ENCODE data around the gene CLNK.

The CLNK gene

GRCh38 chr4:10701161-10701560 is 16.6 kb upstream of the CLNK start:
- DNase-seq, result no peak

- DNase-seq, result no peak
Measured at GRCh38 chr4:10698172-10698571, 13.6 kb upstream of the CLNK start.

DNA sequence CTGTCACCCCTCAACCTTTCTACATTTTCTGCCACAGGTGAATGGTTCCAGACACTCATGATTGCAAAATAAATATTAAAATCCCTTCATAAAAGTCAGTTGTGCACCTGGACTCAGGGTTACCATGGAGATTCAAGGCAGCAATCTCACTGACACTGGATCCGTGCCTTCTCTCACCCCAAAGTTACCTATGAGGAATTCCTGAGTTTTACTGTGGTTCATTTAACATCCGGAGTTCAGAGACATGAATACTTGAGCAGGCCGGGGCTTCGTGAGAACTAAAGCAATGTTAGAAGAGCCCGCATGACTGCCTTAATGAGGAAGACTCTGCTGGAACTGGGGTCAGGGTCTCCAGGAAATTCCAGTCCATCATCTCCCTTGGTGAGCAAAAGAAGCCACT is 12.5 kb upstream of the CLNK start:
- DNase-seq, result no peak

DNA sequence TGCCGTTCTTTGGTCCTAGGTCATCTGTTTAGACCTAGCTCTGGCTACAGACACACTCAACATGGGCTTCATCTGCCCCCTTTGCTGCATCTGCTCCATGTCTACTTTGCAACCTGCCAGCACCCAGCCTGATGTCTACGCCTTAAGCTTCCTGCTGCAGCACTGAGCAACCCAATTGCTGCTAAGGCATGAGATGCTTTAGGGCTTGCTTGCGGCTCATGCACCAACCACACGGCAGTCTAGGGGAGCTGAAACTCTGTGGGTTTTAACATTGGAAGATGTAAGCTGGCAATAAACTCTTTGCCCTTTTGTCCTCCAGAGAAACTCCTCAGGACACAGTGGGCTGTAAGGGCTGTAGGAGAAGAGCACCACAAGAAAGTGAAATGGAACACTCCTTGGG is 11.7 kb upstream of the CLNK start:
- no peak for DNase-seq

GRCh38 chr4:10694828-10695209 is 10.3 kb upstream of the CLNK start:
- DNase-seq, result no peak

- DNase-seq, result no peak
Measured at GRCh38 chr4:10694151-10694827, 9.7 kb upstream of the CLNK start.

DNA sequence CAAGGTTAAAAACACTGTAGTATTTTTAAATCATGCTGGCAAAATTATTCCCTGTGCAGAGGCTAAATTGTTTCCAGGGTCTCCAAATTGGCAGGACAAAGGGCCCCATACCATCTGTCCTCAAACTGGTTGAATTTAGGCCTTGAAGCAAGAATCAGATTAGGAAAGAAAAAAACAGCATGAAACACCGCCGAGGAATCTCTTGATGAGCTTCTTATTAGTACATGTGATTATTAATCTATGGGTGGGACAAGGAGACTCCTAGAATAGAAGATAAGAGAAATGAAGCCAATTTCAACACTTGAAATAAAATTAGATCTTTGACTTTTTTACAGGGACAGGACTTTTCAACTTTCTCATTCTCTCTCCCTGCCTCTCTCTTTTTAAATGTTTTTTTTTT is 7.1 kb upstream of the CLNK start:
- no peak for DNase-seq

- no peak for DNase-seq
Measured at GRCh38 chr4:10690185-10690907, 5.8 kb upstream of the CLNK start.

DNA sequence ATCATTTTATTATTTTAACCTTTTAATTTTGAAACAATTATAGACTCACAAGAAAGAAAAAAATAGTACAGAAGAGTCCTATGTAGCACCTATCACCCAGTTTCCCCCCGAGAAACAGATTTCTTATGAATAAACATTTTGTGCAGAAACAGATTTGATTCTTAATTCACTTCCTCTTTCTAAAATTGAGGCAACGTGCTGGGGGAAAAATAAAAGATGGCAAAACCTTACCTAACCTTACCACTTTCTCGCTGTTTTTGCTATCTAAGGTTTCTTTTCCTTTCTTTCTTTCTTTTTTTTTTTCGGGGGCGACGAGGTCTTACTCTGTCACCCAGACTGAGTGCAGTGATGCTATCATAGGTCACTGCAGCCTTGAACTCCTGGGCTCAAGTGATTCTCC is 4.3 kb upstream of the CLNK start:
- no peak for DNase-seq

DNA sequence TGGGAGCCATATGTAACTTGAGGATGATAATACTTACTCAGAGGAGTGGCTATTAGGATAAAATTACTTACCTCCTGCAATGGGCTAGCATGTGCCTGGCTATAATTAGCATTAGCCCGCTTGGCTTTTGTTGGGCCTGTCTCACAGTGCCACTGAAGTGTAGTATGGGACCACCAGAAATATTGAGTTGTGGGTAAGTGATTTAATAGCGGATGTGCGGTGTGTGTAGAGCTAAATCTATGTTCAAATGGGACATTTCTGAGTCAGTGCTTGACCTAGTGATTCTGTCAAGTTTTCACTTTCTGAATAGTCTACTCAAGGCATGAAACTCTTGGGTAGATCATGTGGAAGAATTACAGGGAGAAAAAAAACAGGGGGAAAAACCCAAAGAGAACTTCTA is 3.5 kb upstream of the CLNK start:
- no peak for DNase-seq

- DNase-seq, result no peak
Measured at GRCh38 chr4:10687526-10687925, 3.0 kb upstream of the CLNK start.

GRCh38 chr4:10682397-10682796 is 2.2 kb downstream of the CLNK start:
- DNase-seq, result no peak

DNA sequence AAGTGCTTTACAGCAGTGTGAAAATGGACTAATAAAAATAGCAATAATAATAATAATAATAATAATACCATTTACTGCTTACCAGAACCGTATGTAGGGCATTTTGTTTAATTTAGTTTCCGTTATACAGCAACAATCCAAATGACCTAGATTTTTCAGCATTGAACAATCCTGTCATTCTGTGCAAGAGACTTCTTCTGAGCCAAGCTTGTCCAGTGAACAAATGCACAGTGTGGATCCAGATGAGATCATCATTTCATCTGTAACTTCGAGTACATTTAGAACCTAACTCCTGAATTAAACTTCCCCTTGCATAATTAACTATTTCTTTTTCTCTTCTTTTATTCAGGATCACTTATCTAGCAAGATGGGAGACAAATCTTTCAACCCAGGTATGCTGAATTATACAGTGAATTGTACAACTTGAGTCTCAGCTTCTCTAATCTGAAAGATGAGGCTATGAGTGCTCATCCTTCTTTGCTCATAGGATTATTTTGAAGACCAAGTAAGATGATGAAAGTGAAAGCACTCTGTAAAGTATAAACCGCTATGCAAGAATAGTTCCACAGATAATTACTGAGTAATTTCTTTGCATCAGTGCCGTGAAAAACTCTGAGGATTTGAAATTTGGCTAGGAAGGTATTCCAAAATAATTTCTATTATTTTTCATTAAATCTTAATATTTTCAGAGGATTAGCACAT is 6.6 kb downstream of the CLNK start:
- DNase-seq, result no peak

- no peak for DNase-seq
Measured at GRCh38 chr4:10673817-10674369, 10.7 kb downstream of the CLNK start.

DNA sequence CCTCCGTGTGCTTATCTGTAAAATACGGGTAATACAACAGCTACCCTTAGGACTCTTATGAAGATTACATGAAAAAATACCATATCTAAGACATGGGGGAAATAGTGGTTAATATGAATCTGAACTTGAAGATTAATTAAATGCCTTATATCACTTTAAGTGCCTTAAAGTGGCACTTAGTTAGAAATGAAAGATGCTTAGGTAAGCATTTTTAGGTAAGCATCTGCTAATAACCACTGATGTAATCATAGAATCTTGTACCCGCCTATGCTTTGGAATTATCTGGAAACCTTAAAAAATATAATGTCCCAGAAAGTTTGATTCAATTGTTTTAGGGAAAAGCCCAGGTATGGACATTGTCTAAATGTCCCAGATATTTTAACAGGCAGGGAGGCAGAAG is 12.2 kb downstream of the CLNK start:
- no peak for DNase-seq

DNA sequence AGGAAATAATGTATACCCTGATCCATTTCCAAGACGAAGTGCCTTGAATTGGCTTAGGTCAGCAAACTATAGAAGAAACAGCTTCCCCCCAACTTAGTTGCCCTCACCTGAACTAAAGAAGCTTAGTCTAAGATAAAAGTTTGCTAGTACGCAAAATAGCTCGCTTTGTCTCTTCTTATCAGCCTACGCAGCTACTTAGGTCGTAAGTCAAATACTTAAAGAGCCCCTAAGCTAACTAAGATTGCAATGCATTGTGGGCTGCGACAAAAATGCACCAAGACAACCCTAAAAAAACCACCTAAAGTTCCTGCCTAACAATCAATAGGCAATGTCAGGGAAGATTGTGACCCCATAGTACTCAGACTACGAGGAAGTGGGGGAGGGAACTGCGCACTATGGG is 12.8 kb downstream of the CLNK start:
- no peak for DNase-seq

DNA sequence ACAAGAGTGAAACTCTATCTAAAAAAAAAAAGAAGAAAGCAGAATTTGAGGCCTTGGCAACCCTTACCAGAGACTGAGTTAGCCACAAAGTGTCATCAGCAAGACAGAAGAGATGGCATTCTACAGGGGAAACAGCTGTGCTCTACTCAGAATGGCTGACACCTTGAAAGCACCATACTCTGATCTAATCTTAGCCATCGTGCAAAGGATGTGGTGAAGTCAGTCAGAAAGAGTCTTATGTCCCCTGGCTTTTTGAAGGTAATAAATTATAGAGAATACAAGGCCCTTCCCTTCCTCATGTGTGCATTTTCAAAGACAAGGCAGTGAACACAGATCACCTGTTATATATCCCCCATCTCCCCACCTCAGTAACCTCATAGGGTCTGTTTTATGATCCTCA is 13.2 kb downstream of the CLNK start:
- DNase-seq, result no peak

GRCh38 chr4:10670321-10670720 is 14.2 kb downstream of the CLNK start:
- no peak for DNase-seq

GRCh38 chr4:10667701-10668326 is 16.8 kb downstream of the CLNK start:
- DNase-seq, result no peak

- no peak for DNase-seq
Measured at GRCh38 chr4:10666616-10667015, 18.0 kb downstream of the CLNK start.

- no peak for DNase-seq
Measured at GRCh38 chr4:10664408-10664807, 20.2 kb downstream of the CLNK start.

- DNase-seq, result no peak
Measured at GRCh38 chr4:10662937-10663336, 21.6 kb downstream of the CLNK start.

DNA sequence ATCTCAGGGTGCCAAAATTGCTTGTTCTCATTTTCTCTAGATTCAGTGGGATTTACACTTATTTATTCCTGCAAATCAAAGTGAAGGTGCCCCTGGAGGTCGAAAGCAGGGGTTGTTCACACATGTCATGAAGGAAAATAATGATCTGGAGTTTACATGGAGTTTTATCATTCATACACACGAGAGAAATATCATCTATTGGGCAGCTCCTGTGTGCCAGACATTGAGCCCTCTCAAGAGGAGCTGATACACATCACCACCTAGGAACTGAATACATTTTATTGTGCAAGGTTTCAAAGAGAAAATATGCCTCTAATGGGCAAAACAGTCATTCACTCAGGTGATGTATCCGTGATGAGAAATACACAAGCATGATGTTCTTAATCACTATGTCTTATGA is 23.5 kb downstream of the CLNK start:
- DNase-seq, result no peak

GRCh38 chr4:10659251-10659650 is 25.3 kb downstream of the CLNK start:
- no peak for DNase-seq
